DMS79 (cell line): ENCODE results near the gene USE1.

Experiments
- DNase-seq: peaks from one replicate; lab custom pipeline; 2025; lab: John Stamatoyannopoulos, UW

The USE1 gene

GRCh38 chr19:17235971-17236777, 21.0 kb downstream of the USE1 start:
- peak; percentile 5 for DNase-seq

- no peak for DNase-seq
These were observed 21.8 kb downstream of the USE1 start for GRCh38 chr19:17236811-17237543.

- no peak for DNase-seq
These were observed 22.9 kb downstream of the USE1 start for GRCh38 chr19:17237747-17238706.

- DNase-seq = no peak
These were observed 25.1 kb downstream of the USE1 start for GRCh38 chr19:17240062-17240752.

- no peak for DNase-seq
These were observed 25.8 kb downstream of the USE1 start for GRCh38 chr19:17240826-17241399.

- DNase-seq = no peak
These were observed 27.5 kb downstream of the USE1 start for GRCh38 chr19:17242431-17243208.

GRCh38 chr19:17243211-17243829, 28.2 kb downstream of the USE1 start:
- no peak for DNase-seq

- DNase-seq = peak; percentile 37
These were observed 28.9 kb downstream of the USE1 start for GRCh38 chr19:17243830-17244617.

GRCh38 chr19:17244618-17245534, 29.7 kb downstream of the USE1 start:
- DNase-seq = no peak

- DNase-seq = no peak
These were observed 30.4 kb downstream of the USE1 start, which contains the start of gene NR2F6 for GRCh38 chr19:17245535-17245984. TSS of gene NR2F6 (minus strand) at chr19:17245919. CDS start at chr19:17245220, 699 bp downstream.

GRCh38 chr19:17246681-17247425, 31.7 kb downstream of the USE1 start:
- DNase-seq = no peak

GRCh38 chr19:17248011-17248776, 33.0 kb downstream of the USE1 start:
- DNase-seq = peak; percentile 57

- no peak for DNase-seq
These were observed 34.9 kb downstream of the USE1 start for GRCh38 chr19:17249887-17250548.

GRCh38 chr19:17254636-17255035, 39.5 kb downstream of the USE1 start:
- DNase-seq = no peak

- peak; percentile 23 for DNase-seq
These were observed 40.0 kb downstream of the USE1 start for GRCh38 chr19:17255150-17255621.

- DNase-seq = no peak
These were observed 41.0 kb downstream of the USE1 start for GRCh38 chr19:17256130-17256529.
